KBM-7 (cell line): ENCODE results near the gene OSBPL9.
"Not testable (repeated sequence)": the region's sequence is repeated elsewhere in the genome, so short reads cannot be mapped to it uniquely, and the experiment has no call there.

Experiments
- DNase-seq: peaks from one replicate; pipeline ENCODE4 v3.0.0-alpha.2; 2015
- in situ Hi-C: fragments of 300-500 bp; cut with MboI; formaldehyde crosslinking; loops from 2 replicates; pipeline ENCODE4 v1.14.3; 2020; ENCODE audit warnings: low sequenced_read_pairs, low pct_unique_long_range_greater_than_20kb, mixed read lengths

The OSBPL9 gene

DNA sequence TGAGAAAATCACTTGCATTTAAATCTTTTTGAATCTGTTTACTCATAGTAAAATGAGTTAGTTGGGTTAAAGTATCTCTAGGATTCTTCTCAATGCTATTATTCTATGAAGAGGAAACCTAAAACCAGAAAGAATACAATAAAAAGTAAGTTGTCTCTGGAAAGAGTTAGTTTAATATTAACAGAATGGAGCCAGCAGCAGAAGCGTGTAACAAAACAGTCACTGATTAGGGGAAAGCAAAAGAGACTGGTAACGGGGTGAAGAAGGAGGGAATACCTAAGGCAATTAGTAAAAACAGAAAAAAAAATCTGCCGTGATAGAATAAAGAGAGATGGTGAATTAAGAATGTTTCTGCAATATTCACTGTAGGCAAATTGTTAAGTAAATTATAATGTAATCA lies 201.6 kb downstream of the OSBPL9 start:
- in situ Hi-C loops: no loop called here
- DNase-seq: no peak

DNA sequence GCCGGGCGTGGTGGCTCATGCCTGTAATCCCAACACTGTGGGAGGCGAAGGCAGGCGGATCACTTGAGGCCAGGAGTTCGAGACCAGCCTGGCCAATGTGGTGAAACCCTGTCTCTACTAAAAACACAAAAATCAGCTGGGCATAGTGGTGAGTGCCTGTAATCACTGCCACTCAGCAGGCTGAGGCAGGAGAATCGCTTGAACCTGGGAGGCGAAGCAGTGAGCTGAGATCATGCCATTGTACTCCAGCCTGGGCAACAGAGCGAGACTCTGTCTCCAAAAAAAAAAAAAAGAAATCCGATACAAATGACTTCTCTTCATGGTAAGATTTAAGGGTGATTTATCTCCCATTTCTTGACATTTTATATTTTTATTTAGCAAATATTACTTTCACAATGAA lies 202.1 kb downstream of the OSBPL9 start:
- in situ Hi-C loops, DNase-seq: not testable (repeated sequence)

DNA sequence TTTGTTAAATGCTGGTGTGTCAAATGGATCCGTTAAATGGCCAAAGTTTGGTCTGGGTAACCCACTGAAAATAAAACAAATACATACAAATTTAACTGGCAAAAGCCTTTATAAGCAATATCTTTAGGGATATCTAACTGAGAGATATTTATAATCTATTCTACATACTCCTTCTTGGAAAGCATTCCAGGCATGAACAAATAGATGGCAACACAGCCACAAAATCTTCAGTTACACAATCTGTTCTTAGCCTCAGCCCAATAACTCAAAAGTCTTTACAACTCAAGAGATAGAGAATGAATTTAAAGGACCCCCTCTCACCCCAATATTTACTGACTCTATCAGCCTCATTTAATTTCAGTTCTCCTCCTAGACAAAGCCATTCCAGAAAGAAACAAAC lies 202.9 kb downstream of the OSBPL9 start:
- in situ Hi-C loops: no loop called here

DNA sequence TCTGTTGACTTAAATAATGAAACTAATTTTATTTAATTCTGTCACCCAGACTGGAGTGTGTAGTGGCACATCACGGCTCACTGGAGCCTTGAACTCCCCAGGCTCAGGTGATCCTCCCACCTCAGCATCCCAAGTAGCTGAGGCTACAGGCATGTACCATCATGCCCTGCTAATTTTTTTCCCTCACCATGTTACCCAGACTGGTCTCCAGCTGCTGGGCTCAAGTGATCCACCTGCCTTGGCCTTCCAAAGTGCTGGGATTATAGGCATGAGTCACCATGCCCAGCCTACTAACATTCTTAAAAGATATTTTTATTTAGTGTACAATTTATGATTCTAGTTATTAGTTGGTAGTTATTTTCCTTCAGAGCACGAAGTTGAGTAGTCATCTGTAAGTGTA lies 212.2 kb downstream of the OSBPL9 start:
- in situ Hi-C loops: no loop called here
- no peak for DNase-seq

More for the DNA sequence above, 202.9 kb downstream of the OSBPL9 start:
- no peak for DNase-seq

DNA sequence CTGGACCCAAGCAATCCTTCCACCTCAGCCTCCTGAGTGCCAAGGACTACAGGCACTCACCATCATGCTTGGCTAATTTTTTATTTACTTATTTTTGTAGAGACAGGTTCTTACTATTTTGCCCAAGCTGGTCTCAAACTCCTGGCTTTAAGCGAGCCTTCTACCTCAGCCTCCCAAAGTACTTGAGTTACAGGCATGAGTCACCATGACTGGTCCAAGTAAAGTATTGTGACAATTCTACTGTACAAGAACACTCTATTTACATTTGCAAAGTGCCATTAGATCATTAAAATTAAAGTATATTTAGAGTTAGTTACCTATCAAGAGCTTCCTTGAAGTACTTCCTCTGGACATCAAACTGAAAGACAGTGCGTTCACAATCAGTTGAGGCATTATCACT lies 216.8 kb downstream of the OSBPL9 start:
- in situ Hi-C loops: no loop called here
- DNase-seq: no peak

DNA sequence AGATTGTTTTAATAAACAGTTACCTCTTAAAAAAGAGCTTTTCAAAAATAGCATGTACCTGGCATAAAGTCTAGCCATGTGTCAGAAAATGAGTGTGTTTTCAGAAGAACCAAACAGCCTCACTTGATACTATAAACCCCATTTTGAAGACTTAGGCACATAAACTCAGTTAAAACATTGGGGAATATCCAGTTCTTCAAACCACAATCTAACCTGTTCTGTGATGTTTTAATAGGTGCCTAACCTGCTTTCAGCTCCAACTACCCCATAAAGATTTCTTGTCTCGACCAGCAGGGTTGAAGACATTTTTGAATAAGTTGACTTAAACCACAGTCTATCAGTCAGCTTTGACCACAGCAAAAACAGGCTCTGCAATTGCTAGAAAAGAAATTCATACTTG lies 220.4 kb downstream of the OSBPL9 start:
- in situ Hi-C loops: no loop called here
- DNase-seq: no peak
